ENCODE data around the gene LRIT1.

DNA sequence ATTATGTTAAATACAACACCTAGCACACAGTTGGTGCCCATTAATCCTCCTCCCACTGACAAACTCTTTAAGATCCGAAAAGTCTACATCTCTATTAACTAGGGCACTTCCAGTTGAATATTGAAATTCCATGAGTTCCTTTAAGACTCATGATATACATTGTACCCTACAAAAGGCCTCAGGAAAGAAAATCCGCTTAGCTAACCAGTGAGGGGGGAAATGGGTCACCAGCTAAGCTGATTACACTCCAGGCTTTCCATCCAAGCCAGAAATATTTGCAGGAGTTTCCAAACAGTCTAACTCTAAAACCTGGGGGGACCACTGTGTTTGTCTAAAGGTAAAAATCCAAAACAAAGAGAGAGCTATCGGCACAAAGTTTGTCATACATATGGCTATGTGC is 14.7 kb downstream of the LRIT1 start:
- TF ChIP-seq, protein P1, sequence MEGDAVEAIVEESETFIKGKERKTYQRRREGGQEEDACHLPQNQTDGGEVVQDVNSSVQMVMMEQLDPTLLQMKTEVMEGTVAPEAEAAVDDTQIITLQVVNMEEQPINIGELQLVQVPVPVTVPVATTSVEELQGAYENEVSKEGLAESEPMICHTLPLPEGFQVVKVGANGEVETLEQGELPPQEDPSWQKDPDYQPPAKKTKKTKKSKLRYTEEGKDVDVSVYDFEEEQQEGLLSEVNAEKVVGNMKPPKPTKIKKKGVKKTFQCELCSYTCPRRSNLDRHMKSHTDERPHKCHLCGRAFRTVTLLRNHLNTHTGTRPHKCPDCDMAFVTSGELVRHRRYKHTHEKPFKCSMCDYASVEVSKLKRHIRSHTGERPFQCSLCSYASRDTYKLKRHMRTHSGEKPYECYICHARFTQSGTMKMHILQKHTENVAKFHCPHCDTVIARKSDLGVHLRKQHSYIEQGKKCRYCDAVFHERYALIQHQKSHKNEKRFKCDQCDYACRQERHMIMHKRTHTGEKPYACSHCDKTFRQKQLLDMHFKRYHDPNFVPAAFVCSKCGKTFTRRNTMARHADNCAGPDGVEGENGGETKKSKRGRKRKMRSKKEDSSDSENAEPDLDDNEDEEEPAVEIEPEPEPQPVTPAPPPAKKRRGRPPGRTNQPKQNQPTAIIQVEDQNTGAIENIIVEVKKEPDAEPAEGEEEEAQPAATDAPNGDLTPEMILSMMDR (IDR thresholded peaks at IDR 0.05; ENCODE audit: low read depth, low read length), result no peak
- TF ChIP-seq POLR2A (IDR thresholded peaks at IDR 0.05; ENCODE audit: extremely low read depth, insufficient read length) (no peak), MYC (IDR thresholded peaks at IDR 0.05; ENCODE audit: low read depth, low read length) (no peak)
- TF ChIP-seq, protein P2, sequence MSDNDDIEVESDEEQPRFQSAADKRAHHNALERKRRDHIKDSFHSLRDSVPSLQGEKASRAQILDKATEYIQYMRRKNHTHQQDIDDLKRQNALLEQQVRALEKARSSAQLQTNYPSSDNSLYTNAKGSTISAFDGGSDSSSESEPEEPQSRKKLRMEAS (IDR thresholded peaks at IDR 0.05; ENCODE audit: low read depth, low read length), result no peak
